ENCODE data around the gene TXNDC11. TPM values are rescaled to one million over a fixed set of nuclear protein-coding genes. Genes with fewer than 3 reads are reported as not detected.

TXNDC11 gene
- total and polyA plus RNA-seq, 10 of the 15 experiments (the other 5 are each of a cell fraction or from before 2014, with no cell fraction given) = 1.7 to 86.7 (median 54.4) TPM

- TF ChIP-seq SPI1 (IDR thresholded peaks at IDR 0.05; ENCODE audit: borderline replicate concordance, insufficient read depth, low read depth, low read length) (peak; percentile 36; the same call in 1 of the 2 replicates), ASH2L (IDR thresholded peaks at IDR 0.05; ENCODE audit: borderline replicate concordance, low read depth) (no peak), CBX3 (IDR thresholded peaks at IDR 0.05; ENCODE audit: borderline replicate concordance, low read depth) (no peak), EGR1 (IDR thresholded peaks at IDR 0.05; ENCODE audit: borderline replicate concordance in 1 of 2, low read depth in 2 of 2, low read length in 2 of 2) (peak in 1 of 2 experiments; percentile 32; a peak in 1 of 3 replicates), DPF2 (IDR thresholded peaks at IDR 0.05) (no peak), GABPA (IDR thresholded peaks at IDR 0.05; ENCODE audit: low read depth) (no peak; the same call in 1 of the 2 replicates), SREBF2 (IDR thresholded peaks at IDR 0.05; ENCODE audit: low read length) (no peak), TCF3 (IDR thresholded peaks at IDR 0.05; ENCODE audit: borderline replicate concordance, insufficient read depth, low read depth, low read length) (no peak), IKZF2 (IDR thresholded peaks at IDR 0.05) (no peak), EP300 (IDR thresholded peaks at IDR 0.05; ENCODE audit: borderline replicate concordance in 1 of 2, control insufficient read depth in 1 of 2, low read depth in 2 of 2, low read length in 2 of 2) (0 out of 4 replicates have a peak, but pooled peaks of 1 of the 2 experiments have one; percentile 42), POLR2AphosphoS2 (IDR thresholded peaks at IDR 0.05; ENCODE audit: low read depth, low read length) (no peak), SMAD5 (IDR thresholded peaks at IDR 0.05; ENCODE audit: low read depth) (no peak), PAX5 (IDR thresholded peaks at IDR 0.05; ENCODE audit: borderline replicate concordance, low read depth, low read length) (peak; percentile 18; the same call in 1 of the 2 replicates), NBN (IDR thresholded peaks at IDR 0.05) (0 out of 2 replicates have a peak, but pooled peaks have one; percentile 16), ZNF622 (IDR thresholded peaks at IDR 0.05) (no peak), BRCA1 (IDR thresholded peaks at IDR 0.05; ENCODE audit: low read depth, low read length) (no peak)
- TF ChIP-seq, protein P1, sequence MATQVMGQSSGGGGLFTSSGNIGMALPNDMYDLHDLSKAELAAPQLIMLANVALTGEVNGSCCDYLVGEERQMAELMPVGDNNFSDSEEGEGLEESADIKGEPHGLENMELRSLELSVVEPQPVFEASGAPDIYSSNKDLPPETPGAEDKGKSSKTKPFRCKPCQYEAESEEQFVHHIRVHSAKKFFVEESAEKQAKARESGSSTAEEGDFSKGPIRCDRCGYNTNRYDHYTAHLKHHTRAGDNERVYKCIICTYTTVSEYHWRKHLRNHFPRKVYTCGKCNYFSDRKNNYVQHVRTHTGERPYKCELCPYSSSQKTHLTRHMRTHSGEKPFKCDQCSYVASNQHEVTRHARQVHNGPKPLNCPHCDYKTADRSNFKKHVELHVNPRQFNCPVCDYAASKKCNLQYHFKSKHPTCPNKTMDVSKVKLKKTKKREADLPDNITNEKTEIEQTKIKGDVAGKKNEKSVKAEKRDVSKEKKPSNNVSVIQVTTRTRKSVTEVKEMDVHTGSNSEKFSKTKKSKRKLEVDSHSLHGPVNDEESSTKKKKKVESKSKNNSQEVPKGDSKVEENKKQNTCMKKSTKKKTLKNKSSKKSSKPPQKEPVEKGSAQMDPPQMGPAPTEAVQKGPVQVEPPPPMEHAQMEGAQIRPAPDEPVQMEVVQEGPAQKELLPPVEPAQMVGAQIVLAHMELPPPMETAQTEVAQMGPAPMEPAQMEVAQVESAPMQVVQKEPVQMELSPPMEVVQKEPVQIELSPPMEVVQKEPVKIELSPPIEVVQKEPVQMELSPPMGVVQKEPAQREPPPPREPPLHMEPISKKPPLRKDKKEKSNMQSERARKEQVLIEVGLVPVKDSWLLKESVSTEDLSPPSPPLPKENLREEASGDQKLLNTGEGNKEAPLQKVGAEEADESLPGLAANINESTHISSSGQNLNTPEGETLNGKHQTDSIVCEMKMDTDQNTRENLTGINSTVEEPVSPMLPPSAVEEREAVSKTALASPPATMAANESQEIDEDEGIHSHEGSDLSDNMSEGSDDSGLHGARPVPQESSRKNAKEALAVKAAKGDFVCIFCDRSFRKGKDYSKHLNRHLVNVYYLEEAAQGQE (IDR thresholded peaks at IDR 0.05; ENCODE audit: low read depth, low read length) = no peak
- TF ChIP-seq, protein P2, sequence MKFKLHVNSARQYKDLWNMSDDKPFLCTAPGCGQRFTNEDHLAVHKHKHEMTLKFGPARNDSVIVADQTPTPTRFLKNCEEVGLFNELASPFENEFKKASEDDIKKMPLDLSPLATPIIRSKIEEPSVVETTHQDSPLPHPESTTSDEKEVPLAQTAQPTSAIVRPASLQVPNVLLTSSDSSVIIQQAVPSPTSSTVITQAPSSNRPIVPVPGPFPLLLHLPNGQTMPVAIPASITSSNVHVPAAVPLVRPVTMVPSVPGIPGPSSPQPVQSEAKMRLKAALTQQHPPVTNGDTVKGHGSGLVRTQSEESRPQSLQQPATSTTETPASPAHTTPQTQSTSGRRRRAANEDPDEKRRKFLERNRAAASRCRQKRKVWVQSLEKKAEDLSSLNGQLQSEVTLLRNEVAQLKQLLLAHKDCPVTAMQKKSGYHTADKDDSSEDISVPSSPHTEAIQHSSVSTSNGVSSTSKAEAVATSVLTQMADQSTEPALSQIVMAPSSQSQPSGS (IDR thresholded peaks at IDR 0.05; ENCODE audit: low read length) = no peak; the same call in 1 of the 2 replicates
- TF ChIP-seq, protein P3, sequence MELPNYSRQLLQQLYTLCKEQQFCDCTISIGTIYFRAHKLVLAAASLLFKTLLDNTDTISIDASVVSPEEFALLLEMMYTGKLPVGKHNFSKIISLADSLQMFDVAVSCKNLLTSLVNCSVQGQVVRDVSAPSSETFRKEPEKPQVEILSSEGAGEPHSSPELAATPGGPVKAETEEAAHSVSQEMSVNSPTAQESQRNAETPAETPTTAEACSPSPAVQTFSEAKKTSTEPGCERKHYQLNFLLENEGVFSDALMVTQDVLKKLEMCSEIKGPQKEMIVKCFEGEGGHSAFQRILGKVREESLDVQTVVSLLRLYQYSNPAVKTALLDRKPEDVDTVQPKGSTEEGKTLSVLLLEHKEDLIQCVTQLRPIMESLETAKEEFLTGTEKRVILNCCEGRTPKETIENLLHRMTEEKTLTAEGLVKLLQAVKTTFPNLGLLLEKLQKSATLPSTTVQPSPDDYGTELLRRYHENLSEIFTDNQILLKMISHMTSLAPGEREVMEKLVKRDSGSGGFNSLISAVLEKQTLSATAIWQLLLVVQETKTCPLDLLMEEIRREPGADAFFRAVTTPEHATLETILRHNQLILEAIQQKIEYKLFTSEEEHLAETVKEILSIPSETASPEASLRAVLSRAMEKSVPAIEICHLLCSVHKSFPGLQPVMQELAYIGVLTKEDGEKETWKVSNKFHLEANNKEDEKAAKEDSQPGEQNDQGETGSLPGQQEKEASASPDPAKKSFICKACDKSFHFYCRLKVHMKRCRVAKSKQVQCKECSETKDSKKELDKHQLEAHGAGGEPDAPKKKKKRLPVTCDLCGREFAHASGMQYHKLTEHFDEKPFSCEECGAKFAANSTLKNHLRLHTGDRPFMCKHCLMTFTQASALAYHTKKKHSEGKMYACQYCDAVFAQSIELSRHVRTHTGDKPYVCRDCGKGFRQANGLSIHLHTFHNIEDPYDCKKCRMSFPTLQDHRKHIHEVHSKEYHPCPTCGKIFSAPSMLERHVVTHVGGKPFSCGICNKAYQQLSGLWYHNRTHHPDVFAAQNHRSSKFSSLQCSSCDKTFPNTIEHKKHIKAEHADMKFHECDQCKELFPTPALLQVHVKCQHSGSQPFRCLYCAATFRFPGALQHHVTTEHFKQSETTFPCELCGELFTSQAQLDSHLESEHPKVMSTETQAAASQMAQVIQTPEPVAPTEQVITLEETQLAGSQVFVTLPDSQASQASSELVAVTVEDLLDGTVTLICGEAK (IDR thresholded peaks at IDR 0.05; ENCODE audit: borderline replicate concordance) = 0 out of 2 replicates have a peak, but pooled peaks have one; percentile 10
Measured at GRCh38 chr16:11670171-11671131, 72.2 kb downstream of the TXNDC11 start (continued).
